ENCODE measurements around the gene PILRA. TPM values are rescaled to one million over a fixed set of nuclear protein-coding genes. Genes with fewer than 3 reads are reported as not detected.
"Not testable (repeated sequence)": the region's sequence is repeated elsewhere in the genome, so short reads cannot be mapped to it uniquely, and the experiment has no call there.

Gene PILRA
- total and polyA plus RNA-seq, 4 donors, result 1.5 to 3.5 (median 3.1) TPM

- TF ChIP-seq GABPA (IDR thresholded peaks at IDR 0.05 in 1 of 2, conservative IDR thresholded peaks at IDR 0.05 in 1 of 2) (no peak), CTCF (IDR thresholded peaks at IDR 0.05; ENCODE audit: low read depth, low read length, missing input control) (no peak), SP1 (IDR thresholded peaks at IDR 0.05) (no peak)
These were observed 64.1 kb downstream of the PILRA start (continued) for GRCh38 chr7:100437150-100438100.

- no peak for DNase-seq (ENCODE audit: low spot score)
- no peak overlapping the region for H3K9ac ChIP-seq (ENCODE audit: low read depth in 1 of 2, low read length in 2 of 2)
- no peaks in the 10 kb centered on the region for H3K27me3 ChIP-seq (ENCODE audit: control insufficient read depth in 4 of 4, insufficient read depth in 4 of 4, low read length in 3 of 4)
- peaks cover 0 to 16% (median 10%) of the 10 kb centered on the region in 4 donors for H3K4me1 ChIP-seq (ENCODE audit: control insufficient read depth in 4 of 4, insufficient read depth in 4 of 4, low read length in 3 of 4)
- no peak for TF ChIP-seq HNF4A (conservative IDR thresholded peaks at IDR 0.05)
- TF ChIP-seq MAX (IDR thresholded peaks at IDR 0.05), result no peak
- no peak for TF ChIP-seq GABPA (IDR thresholded peaks at IDR 0.05 in 1 of 2, conservative IDR thresholded peaks at IDR 0.05 in 1 of 2)
- no peak for TF ChIP-seq HNF4G (IDR thresholded peaks at IDR 0.05)
- TF ChIP-seq RXRA (IDR thresholded peaks at IDR 0.05), result no peak
- TF ChIP-seq YY1 (IDR thresholded peaks at IDR 0.05), result no peak
- TF ChIP-seq ATF3 (IDR thresholded peaks at IDR 0.05), result no peak
- no peak for TF ChIP-seq NR2F2 (IDR thresholded peaks at IDR 0.05)
- no peak for TF ChIP-seq REST (IDR thresholded peaks at IDR 0.05)
- peaks cover 2 to 11% (median 4%) of the 10 kb centered on the region in 4 donors for H3K36me3 ChIP-seq (ENCODE audit: control insufficient read depth in 4 of 4, insufficient read depth in 3 of 4, low read depth in 1 of 4, low read length in 3 of 4)
- WGBS, result 52% methylated on average over 2 of the region's 2 CpGs
- no peak overlapping the region for H3K27ac ChIP-seq (ENCODE audit: low read depth in 1 of 2, low read length in 2 of 2)
- no peak overlapping the region for H3K4me3 ChIP-seq (ENCODE audit: low read depth in 1 of 3, low read length in 3 of 3)
- H3K9me3 ChIP-seq (ENCODE audit: control insufficient read depth in 4 of 4, low read length in 3 of 4), result no peaks in the 10 kb centered on the region
These were observed 64.9 kb downstream of the PILRA start for GRCh38 chr7:100438172-100438571.

GRCh38 chr7:100438731-100439130 is 65.4 kb downstream of the PILRA start:
- not testable (repeated sequence) for H3K36me3 ChIP-seq (ENCODE audit: control insufficient read depth in 4 of 4, insufficient read depth in 3 of 4, low read depth in 1 of 4, low read length in 3 of 4); H3K9me3 ChIP-seq (ENCODE audit: control insufficient read depth in 4 of 4, low read length in 3 of 4); H3K27me3 ChIP-seq (ENCODE audit: control insufficient read depth in 4 of 4, insufficient read depth in 4 of 4, low read length in 3 of 4); DNase-seq (ENCODE audit: low spot score); H3K9ac ChIP-seq (ENCODE audit: low read depth in 1 of 2, low read length in 2 of 2); H3K27ac ChIP-seq (ENCODE audit: low read depth in 1 of 2, low read length in 2 of 2); H3K4me3 ChIP-seq (ENCODE audit: low read depth in 1 of 3, low read length in 3 of 3)
- peaks cover 4 to 13% (median 10%) of the 10 kb centered on the region in 4 donors for H3K4me1 ChIP-seq (ENCODE audit: control insufficient read depth in 4 of 4, insufficient read depth in 4 of 4, low read length in 3 of 4)
- WGBS, result 95% methylated on average over 8 of the region's 8 CpGs

- not testable (repeated sequence) for H3K27ac ChIP-seq (ENCODE audit: low read depth in 1 of 2, low read length in 2 of 2); DNase-seq (ENCODE audit: low spot score); H3K27me3 ChIP-seq (ENCODE audit: control insufficient read depth in 4 of 4, insufficient read depth in 4 of 4, low read length in 3 of 4); H3K4me3 ChIP-seq (ENCODE audit: low read depth in 1 of 3, low read length in 3 of 3); H3K9me3 ChIP-seq (ENCODE audit: control insufficient read depth in 4 of 4, low read length in 3 of 4); H3K36me3 ChIP-seq (ENCODE audit: control insufficient read depth in 4 of 4, insufficient read depth in 3 of 4, low read depth in 1 of 4, low read length in 3 of 4); H3K9ac ChIP-seq (ENCODE audit: low read depth in 1 of 2, low read length in 2 of 2)
- WGBS, result 91% methylated on average over 7 of the region's 7 CpGs
- peaks cover 7 to 15% (median 10%) of the 10 kb centered on the region in 4 donors for H3K4me1 ChIP-seq (ENCODE audit: control insufficient read depth in 4 of 4, insufficient read depth in 4 of 4, low read length in 3 of 4)
These were observed 66.0 kb downstream of the PILRA start for GRCh38 chr7:100439244-100439643.
